Liver (tissue), 9 donors: ENCODE results near the gene ST7. TPM values are rescaled to one million over a fixed set of nuclear protein-coding genes. Genes with fewer than 3 reads are reported as not detected.

ENCODE experiments used
- DNase-seq: peaks from one replicate; pipeline ENCODE4 v3.0.0-alpha.2; 2017; ENCODE audit warnings: low spot score
- H3K27ac ChIP-seq, 2 donors: one replicate each; pipeline ENCODE4 v1.7.0; 2013; ENCODE audit warnings: inconsistent platforms in 2 of 2, low read length in 2 of 2, control low read depth in 1 of 2, low read depth in 1 of 2, mild to moderate bottlenecking in 1 of 2
- H3K27me3 ChIP-seq, 4 donors: one replicate each; pipeline versions ENCODE4 v1.6.1 to v1.7.0; 2013; ENCODE audit warnings: low read length in 3 of 4, inconsistent platforms in 1 of 4, mild to moderate bottlenecking in 1 of 4, moderate library complexity in 1 of 4; ENCODE audit not compliant: control insufficient read depth in 4 of 4, insufficient read depth in 4 of 4
- H3K36me3 ChIP-seq, 4 donors: one replicate each; pipeline versions ENCODE4 v1.6.1 to v1.7.0; 2013; ENCODE audit warnings: low read length in 3 of 4, mild to moderate bottlenecking in 3 of 4, low read depth in 1 of 4, moderate library complexity in 1 of 4; ENCODE audit not compliant: control insufficient read depth in 4 of 4, insufficient read depth in 3 of 4
- H3K4me1 ChIP-seq, 4 donors: one replicate each; pipeline versions ENCODE4 v1.6.1 to v1.7.0; 2013; ENCODE audit warnings: low read length in 3 of 4, mild to moderate bottlenecking in 3 of 4, moderate library complexity in 1 of 4; ENCODE audit not compliant: control insufficient read depth in 4 of 4, insufficient read depth in 4 of 4
- H3K4me3 ChIP-seq, 3 donors: one replicate each; pipeline versions ENCODE4 v1.6.1 to v1.7.0; 2013; ENCODE audit warnings: low read length in 3 of 3, control low read depth in 1 of 3, low read depth in 1 of 3, mild to moderate bottlenecking in 1 of 3
- H3K9ac ChIP-seq, 2 donors: one replicate each; pipeline ENCODE4 v1.7.0; 2013; ENCODE audit warnings: low read length in 2 of 2, mild to moderate bottlenecking in 2 of 2, moderate library complexity in 2 of 2, control low read depth in 1 of 2, low read depth in 1 of 2
- H3K9me3 ChIP-seq, 4 donors: one replicate each; pipeline versions ENCODE4 v1.6.1 to v1.7.0; 2013; ENCODE audit warnings: low read length in 3 of 4; ENCODE audit not compliant: control insufficient read depth in 4 of 4
- EGR1 ChIP-seq, 2 donors: IDR thresholded peaks; 2 replicates each; pipeline ENCODE4 v1.6.1; 2016 to 2018; ENCODE audit warnings: antibody characterized with exemption in 2 of 2, low read depth in 2 of 2
- FOXA1 ChIP-seq: IDR thresholded peaks from 2 replicates; pipeline ENCODE4 v1.6.1; 2016; ENCODE audit warnings: antibody characterized with exemption
- FOXA2 ChIP-seq: IDR thresholded peaks from 2 replicates; pipeline ENCODE4 v1.6.1; 2016; ENCODE audit warnings: antibody characterized with exemption
- GABPA ChIP-seq, 2 donors: IDR thresholded peaks in 1 of 2; conservative IDR thresholded peaks in 1 of 2; 2 replicates each; pipeline ENCODE4 v1.6.1; 2016; ENCODE audit warnings: antibody characterized with exemption in 2 of 2, mild to moderate bottlenecking in 1 of 2, moderate library complexity in 1 of 2
- HNF4A ChIP-seq, 2 donors: conservative IDR thresholded peaks; 2 replicates each; pipeline ENCODE4 v1.6.1; 2016; ENCODE audit warnings: antibody characterized with exemption in 2 of 2, mild to moderate bottlenecking in 2 of 2
- HNF4G ChIP-seq: IDR thresholded peaks from 2 replicates; pipeline ENCODE4 v1.6.1; 2016; ENCODE audit warnings: antibody characterized with exemption
- JUND ChIP-seq, 2 donors: IDR thresholded peaks; 2 replicates each; pipeline ENCODE4 v1.6.1; 2016; ENCODE audit warnings: antibody characterized with exemption in 2 of 2
- NR2F2 ChIP-seq: IDR thresholded peaks from 2 replicates; pipeline ENCODE4 v1.6.1; 2016; ENCODE audit warnings: antibody characterized with exemption
- SP1 ChIP-seq: IDR thresholded peaks from 2 replicates; pipeline ENCODE4 v1.6.1; 2018; ENCODE audit warnings: antibody characterized with exemption, mild to moderate bottlenecking
- YY1 ChIP-seq: IDR thresholded peaks from 2 replicates; pipeline ENCODE4 v1.6.1; 2016; ENCODE audit warnings: antibody characterized with exemption, mild to moderate bottlenecking
- WGBS: extraction: QIAGEN DNeasy Blood & Tissue Kit; methylation state at CpG from one replicate; pipeline ENCODE4 v1.1.7; 2013; 5-methylcytosine and 5-hydroxymethylcytosine counted together
- polyA plus RNA-seq, 2 donors: library from polyadenylated mRNA; stranded (reverse) in 1 of 2; unstranded in 1 of 2; fragments of 200-250 nt in 1 of 2; fragments of >200 nt in 1 of 2; fragmentation: Nextera tagmentation in 1 of 2; extraction: Ambion mirVana in 1 of 2; gene quantifications; one replicate each; pipeline versions ENCODE4 v1.2.1 to v1.2.3, GENCODE V29; 2013 to 2015
- total RNA-seq, 2 donors: library from RNA; depleted of rRNA; stranded (reverse); fragments of >200 nt; gene quantifications; one replicate each; pipeline ENCODE4 v1.2.3, GENCODE V29; 2014
- TF ChIP-seq, protein P1 (sequence below): IDR thresholded peaks from 2 replicates; pipeline ENCODE4 v1.6.1; 2016; ENCODE audit warnings: antibody characterized with exemption, mild to moderate bottlenecking
- TF ChIP-seq, protein P2 (sequence below): fragments of 150-350 bp; IDR thresholded peaks from 2 replicates; pipeline ENCODE4 v1.5.1; 2017; ENCODE audit warnings: improper control_type of control experiment, low read depth, low read length; ENCODE audit not compliant: missing input control
- TF ChIP-seq, protein P3 (sequence below): IDR thresholded peaks from 2 replicates; pipeline ENCODE4 v1.6.1; 2016; ENCODE audit warnings: antibody characterized with exemption
- TF ChIP-seq, protein P4 (sequence below): IDR thresholded peaks from 2 replicates; pipeline ENCODE4 v1.6.1; 2016; ENCODE audit warnings: antibody characterized with exemption
- TF ChIP-seq, protein P5 (sequence below): IDR thresholded peaks from 2 replicates; pipeline ENCODE4 v1.6.1; 2016; ENCODE audit warnings: antibody characterized with exemption
- donor health status: healthy.
- donor health status: healthy.
- donor health status: healthy.
- donor health status: healthy.
- donor health status: healthy.

Gene ST7
- total and polyA plus RNA-seq, 4 donors = 13.5 to 30.7 (median 22.6) TPM

DNA sequence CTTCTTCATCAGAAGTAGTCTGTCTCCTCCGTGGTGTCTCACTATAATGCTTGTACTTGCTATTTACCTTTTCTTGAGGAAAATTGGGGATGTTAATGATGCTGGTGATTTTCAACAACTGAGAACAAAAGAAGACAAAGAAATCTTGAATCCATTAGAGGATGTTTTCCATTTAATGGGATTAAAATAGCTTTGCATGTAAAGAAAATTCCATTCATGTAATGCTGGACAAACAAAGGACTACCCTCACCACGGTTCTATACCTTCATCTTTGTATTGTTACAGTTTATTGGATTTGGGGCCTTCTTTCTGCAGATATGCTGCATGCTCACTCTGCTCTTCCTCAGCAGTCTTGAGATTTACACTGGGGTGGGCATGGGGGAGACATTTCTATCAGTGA lies 241.1 kb downstream of the ST7 start:
- 94% methylated on average over 2 of the region's 2 CpGs for WGBS
- Histone ChIP-seq H3K27me3 (no peaks in the 10 kb centered on the region), H3K36me3 (peaks cover 1 to 18% (median 13%) of the 10 kb centered on the region in 4 donors), H3K27ac (no peak overlapping the region), H3K9ac (no peak overlapping the region), H3K4me1 (no peaks in the 10 kb centered on the region), H3K9me3 (no peaks in the 10 kb centered on the region), H3K4me3 (no peak overlapping the region)
- DNase-seq = no peak
- TF ChIP-seq, protein P1, sequence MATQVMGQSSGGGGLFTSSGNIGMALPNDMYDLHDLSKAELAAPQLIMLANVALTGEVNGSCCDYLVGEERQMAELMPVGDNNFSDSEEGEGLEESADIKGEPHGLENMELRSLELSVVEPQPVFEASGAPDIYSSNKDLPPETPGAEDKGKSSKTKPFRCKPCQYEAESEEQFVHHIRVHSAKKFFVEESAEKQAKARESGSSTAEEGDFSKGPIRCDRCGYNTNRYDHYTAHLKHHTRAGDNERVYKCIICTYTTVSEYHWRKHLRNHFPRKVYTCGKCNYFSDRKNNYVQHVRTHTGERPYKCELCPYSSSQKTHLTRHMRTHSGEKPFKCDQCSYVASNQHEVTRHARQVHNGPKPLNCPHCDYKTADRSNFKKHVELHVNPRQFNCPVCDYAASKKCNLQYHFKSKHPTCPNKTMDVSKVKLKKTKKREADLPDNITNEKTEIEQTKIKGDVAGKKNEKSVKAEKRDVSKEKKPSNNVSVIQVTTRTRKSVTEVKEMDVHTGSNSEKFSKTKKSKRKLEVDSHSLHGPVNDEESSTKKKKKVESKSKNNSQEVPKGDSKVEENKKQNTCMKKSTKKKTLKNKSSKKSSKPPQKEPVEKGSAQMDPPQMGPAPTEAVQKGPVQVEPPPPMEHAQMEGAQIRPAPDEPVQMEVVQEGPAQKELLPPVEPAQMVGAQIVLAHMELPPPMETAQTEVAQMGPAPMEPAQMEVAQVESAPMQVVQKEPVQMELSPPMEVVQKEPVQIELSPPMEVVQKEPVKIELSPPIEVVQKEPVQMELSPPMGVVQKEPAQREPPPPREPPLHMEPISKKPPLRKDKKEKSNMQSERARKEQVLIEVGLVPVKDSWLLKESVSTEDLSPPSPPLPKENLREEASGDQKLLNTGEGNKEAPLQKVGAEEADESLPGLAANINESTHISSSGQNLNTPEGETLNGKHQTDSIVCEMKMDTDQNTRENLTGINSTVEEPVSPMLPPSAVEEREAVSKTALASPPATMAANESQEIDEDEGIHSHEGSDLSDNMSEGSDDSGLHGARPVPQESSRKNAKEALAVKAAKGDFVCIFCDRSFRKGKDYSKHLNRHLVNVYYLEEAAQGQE = no peak
- no peak for TF ChIP-seq NR2F2
- TF ChIP-seq JUND (IDR thresholded peaks at IDR 0.05) = no peak
- TF ChIP-seq, protein P2, sequence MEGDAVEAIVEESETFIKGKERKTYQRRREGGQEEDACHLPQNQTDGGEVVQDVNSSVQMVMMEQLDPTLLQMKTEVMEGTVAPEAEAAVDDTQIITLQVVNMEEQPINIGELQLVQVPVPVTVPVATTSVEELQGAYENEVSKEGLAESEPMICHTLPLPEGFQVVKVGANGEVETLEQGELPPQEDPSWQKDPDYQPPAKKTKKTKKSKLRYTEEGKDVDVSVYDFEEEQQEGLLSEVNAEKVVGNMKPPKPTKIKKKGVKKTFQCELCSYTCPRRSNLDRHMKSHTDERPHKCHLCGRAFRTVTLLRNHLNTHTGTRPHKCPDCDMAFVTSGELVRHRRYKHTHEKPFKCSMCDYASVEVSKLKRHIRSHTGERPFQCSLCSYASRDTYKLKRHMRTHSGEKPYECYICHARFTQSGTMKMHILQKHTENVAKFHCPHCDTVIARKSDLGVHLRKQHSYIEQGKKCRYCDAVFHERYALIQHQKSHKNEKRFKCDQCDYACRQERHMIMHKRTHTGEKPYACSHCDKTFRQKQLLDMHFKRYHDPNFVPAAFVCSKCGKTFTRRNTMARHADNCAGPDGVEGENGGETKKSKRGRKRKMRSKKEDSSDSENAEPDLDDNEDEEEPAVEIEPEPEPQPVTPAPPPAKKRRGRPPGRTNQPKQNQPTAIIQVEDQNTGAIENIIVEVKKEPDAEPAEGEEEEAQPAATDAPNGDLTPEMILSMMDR = no peak
- TF ChIP-seq SP1 = no peak
- TF ChIP-seq HNF4G = no peak
- TF ChIP-seq YY1 = no peak
- no peak for TF ChIP-seq FOXA2
- no peak for TF ChIP-seq HNF4A (conservative IDR thresholded peaks at IDR 0.05)
- TF ChIP-seq, protein P3, sequence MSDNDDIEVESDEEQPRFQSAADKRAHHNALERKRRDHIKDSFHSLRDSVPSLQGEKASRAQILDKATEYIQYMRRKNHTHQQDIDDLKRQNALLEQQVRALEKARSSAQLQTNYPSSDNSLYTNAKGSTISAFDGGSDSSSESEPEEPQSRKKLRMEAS = no peak

DNA sequence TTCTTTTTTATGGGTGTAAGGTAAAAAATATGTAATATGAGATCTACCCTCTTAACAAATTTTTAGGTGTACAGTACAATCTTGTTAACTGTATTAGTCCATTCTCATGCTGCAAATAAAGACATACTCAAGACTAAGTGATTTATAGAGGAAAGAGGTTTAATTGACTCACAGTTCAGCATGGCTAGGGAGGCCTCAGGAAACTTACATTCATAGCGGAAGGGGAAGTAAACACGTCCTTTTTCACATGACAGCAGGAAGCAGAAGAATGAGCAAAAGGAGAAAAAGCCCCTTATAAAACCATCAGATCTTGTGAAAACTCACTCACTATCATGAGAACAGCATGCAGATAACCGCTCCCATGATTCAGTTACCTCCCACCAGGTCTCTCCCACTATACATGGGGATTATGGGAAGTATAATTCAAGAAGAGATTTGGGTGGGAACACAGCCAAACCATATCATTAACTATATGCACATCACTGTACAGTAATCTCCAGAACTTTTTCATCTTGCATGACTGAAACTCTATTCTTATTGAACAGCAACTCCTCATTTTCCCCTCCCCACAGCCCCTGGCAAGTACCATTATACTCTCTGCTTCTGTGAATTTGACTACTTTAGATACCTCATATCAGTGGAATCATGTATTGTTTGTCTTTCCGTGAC lies 242.2 kb downstream of the ST7 start:
- H3K4me1 ChIP-seq = no peaks in the 10 kb centered on the region
- DNase-seq = no peak
- TF ChIP-seq, protein P3 = no peak
- TF ChIP-seq YY1 (no peak), FOXA1 (no peak), JUND (IDR thresholded peaks at IDR 0.05) (no peak), FOXA2 (no peak), SP1 (no peak), GABPA (IDR thresholded peaks at IDR 0.05 in 1 of 2, conservative IDR thresholded peaks at IDR 0.05 in 1 of 2) (no peak), EGR1 (IDR thresholded peaks at IDR 0.05; ENCODE audit: low read depth in 2 of 2) (no peak), NR2F2 (no peak), HNF4A (conservative IDR thresholded peaks at IDR 0.05) (no peak)
- TF ChIP-seq, protein P4, sequence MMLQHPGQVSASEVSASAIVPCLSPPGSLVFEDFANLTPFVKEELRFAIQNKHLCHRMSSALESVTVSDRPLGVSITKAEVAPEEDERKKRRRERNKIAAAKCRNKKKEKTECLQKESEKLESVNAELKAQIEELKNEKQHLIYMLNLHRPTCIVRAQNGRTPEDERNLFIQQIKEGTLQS = no peak
- TF ChIP-seq, protein P2 = no peak
- TF ChIP-seq, protein P5, sequence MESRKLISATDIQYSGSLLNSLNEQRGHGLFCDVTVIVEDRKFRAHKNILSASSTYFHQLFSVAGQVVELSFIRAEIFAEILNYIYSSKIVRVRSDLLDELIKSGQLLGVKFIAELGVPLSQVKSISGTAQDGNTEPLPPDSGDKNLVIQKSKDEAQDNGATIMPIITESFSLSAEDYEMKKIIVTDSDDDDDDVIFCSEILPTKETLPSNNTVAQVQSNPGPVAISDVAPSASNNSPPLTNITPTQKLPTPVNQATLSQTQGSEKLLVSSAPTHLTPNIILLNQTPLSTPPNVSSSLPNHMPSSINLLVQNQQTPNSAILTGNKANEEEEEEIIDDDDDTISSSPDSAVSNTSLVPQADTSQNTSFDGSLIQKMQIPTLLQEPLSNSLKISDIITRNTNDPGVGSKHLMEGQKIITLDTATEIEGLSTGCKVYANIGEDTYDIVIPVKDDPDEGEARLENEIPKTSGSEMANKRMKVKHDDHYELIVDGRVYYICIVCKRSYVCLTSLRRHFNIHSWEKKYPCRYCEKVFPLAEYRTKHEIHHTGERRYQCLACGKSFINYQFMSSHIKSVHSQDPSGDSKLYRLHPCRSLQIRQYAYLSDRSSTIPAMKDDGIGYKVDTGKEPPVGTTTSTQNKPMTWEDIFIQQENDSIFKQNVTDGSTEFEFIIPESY = no peak
- 94% methylated on average over 4 of the region's 4 CpGs for WGBS
- no peak overlapping the region for H3K9ac ChIP-seq
- H3K9me3 ChIP-seq = no peaks in the 10 kb centered on the region
- H3K4me3 ChIP-seq = no peak overlapping the region
- no peaks in the 10 kb centered on the region for H3K27me3 ChIP-seq
- H3K27ac ChIP-seq = no peak overlapping the region
- H3K36me3 ChIP-seq = peaks cover 5 to 11% (median 7%) of the 10 kb centered on the region in 4 donors
